ENCODE data around the gene NTRK3.

NTRK3 gene

DNA sequence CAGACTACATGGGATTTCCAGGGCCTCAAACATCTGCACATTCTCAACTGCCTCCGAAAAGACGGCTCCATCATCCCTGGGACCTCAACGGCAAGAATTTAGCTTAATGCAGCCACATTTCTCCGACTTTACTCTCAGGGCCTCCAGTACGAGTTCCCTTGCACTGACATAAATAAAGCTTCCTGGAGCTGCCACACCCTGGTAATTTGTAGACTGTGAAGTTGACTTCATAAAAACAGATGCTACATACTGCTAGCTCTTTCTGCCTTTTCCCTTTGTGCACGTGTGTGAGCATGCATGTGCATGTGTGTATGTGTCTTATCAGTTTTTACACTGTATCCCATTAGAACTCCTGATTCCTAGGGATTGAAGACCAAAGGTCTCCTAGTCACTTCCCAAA is 122.7 kb downstream of the NTRK3 start:
- no peaks in the 10 kb centered on the region for H3K36me3 ChIP-seq (ENCODE audit: insufficient read depth, low read length)
- no peak overlapping the region for H3K9ac ChIP-seq (ENCODE audit: low read depth, low read length)
- H3K9me3 ChIP-seq (replicated peaks; ENCODE audit: low read length): peaks cover 3% of the 10 kb centered on the region
- H3K4me1 ChIP-seq (ENCODE audit: control insufficient read depth, insufficient read depth, low read length): no peaks in the 10 kb centered on the region
- no peak overlapping the region for H3K4me2 ChIP-seq (ENCODE audit: low read length)
- H3K4me3 ChIP-seq (ENCODE audit: low read length): no peak overlapping the region
- no peaks in the 10 kb centered on the region for H3K27me3 ChIP-seq (ENCODE audit: control insufficient read depth, insufficient read depth, low read length)

DNA sequence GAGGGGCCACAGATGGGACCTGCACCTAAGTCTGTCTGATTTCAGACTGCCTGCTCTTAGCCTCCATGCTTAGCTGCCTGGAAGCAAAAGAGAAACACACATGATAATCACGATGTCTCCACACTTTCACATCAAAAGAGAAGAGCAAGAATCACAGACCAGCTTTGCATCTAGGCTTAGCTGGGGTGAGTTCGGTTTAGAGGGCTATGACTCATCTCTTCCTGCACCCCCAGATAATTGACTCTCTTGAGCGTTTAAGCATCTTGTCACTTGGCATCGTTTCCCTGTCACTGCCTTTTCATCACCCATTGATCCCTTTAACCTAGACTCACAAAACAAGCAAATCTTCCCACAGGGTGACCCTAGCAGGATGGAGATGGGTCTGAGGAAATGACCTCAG is 124.0 kb downstream of the NTRK3 start:
- no peaks in the 10 kb centered on the region for H3K36me3 ChIP-seq (ENCODE audit: insufficient read depth, low read length)
- H3K27me3 ChIP-seq (ENCODE audit: control insufficient read depth, insufficient read depth, low read length): no peaks in the 10 kb centered on the region
- peaks cover 3% of the 10 kb centered on the region for H3K9me3 ChIP-seq (replicated peaks; ENCODE audit: low read length)
- no peak overlapping the region for H3K9ac ChIP-seq (ENCODE audit: low read depth, low read length)
- no peak overlapping the region for H3K4me2 ChIP-seq (ENCODE audit: low read length)
- no peak overlapping the region for H3K4me3 ChIP-seq (ENCODE audit: low read length)
- peaks cover 6% of the 10 kb centered on the region for H3K4me1 ChIP-seq (ENCODE audit: control insufficient read depth, insufficient read depth, low read length)

- H3K9me3 ChIP-seq (replicated peaks; ENCODE audit: low read length): peaks cover 3% of the 10 kb centered on the region
- no peaks in the 10 kb centered on the region for H3K27me3 ChIP-seq (ENCODE audit: control insufficient read depth, insufficient read depth, low read length)
- H3K36me3 ChIP-seq (ENCODE audit: insufficient read depth, low read length): no peaks in the 10 kb centered on the region
- peaks cover 10% of the 10 kb centered on the region for H3K4me1 ChIP-seq (ENCODE audit: control insufficient read depth, insufficient read depth, low read length)
- H3K4me2 ChIP-seq (ENCODE audit: low read length): no peak overlapping the region
- H3K9ac ChIP-seq (ENCODE audit: low read depth, low read length): no peak overlapping the region
- no peak overlapping the region for H3K4me3 ChIP-seq (ENCODE audit: low read length)
Observed at GRCh38 chr15:88131937-88132336, 124.6 kb downstream of the NTRK3 start.

DNA sequence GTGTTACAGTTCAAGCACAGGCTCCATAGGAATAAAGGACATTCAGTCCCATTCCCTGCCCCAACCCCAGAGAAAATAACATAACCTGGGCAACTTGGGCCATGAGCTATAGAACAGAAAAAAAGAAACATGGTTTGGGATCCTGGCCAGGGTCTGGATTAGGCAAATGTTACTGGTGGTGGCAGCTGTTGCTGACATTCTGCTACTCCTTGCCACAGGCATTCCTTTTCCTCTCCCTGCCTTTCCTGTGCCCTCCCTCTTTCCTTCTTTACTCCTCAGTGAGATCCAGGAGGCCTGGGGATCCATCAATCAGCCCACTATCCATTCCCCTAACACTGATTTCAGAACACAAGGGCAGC is 129.1 kb downstream of the NTRK3 start:
- H3K36me3 ChIP-seq (ENCODE audit: insufficient read depth, low read length): no peaks in the 10 kb centered on the region
- no peaks in the 10 kb centered on the region for H3K9me3 ChIP-seq (replicated peaks; ENCODE audit: low read length)
- no peaks in the 10 kb centered on the region for H3K27me3 ChIP-seq (ENCODE audit: control insufficient read depth, insufficient read depth, low read length)
- H3K4me1 ChIP-seq (ENCODE audit: control insufficient read depth, insufficient read depth, low read length): peaks cover 23% of the 10 kb centered on the region
- H3K9ac ChIP-seq (ENCODE audit: low read depth, low read length): no peak overlapping the region
- H3K4me3 ChIP-seq (ENCODE audit: low read length): peak overlapping the region; percentile 36
- H3K4me2 ChIP-seq (ENCODE audit: low read length): peak overlapping the region; percentile 56

GRCh38 chr15:88126695-88127431 is 129.7 kb downstream of the NTRK3 start:
- H3K36me3 ChIP-seq (ENCODE audit: insufficient read depth, low read length): no peaks in the 10 kb centered on the region
- no peak overlapping the region for H3K9ac ChIP-seq (ENCODE audit: low read depth, low read length)
- H3K9me3 ChIP-seq (replicated peaks; ENCODE audit: low read length): no peaks in the 10 kb centered on the region
- peak overlapping the region; percentile 56 for H3K4me2 ChIP-seq (ENCODE audit: low read length)
- H3K4me1 ChIP-seq (ENCODE audit: control insufficient read depth, insufficient read depth, low read length): peaks cover 23% of the 10 kb centered on the region
- H3K27me3 ChIP-seq (ENCODE audit: control insufficient read depth, insufficient read depth, low read length): no peaks in the 10 kb centered on the region
- H3K4me3 ChIP-seq (ENCODE audit: low read length): peak overlapping the region; percentile 36

DNA sequence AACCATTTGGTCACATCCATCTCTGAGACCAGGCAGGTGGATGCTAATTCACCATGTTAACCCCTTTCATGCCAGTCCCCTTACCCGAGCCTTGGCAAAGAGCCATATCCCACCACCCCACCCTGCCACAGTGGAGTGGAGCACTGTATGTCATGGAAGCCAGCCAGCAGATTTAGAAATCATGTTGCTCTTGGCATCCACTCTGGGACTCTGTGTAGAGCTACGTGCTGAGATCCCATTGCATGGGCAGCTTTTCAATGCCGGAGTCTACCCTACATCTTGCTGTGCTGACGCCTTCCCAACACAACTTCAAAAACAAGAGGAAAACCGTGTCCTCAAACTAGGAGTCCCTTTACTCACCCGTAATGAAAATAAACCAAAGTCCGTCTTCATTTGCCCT is 131.0 kb downstream of the NTRK3 start:
- Histone ChIP-seq H3K27me3 (ENCODE audit: control insufficient read depth, insufficient read depth, low read length) (no peaks in the 10 kb centered on the region), H3K4me3 (ENCODE audit: low read length) (no peak overlapping the region), H3K4me2 (ENCODE audit: low read length) (no peak overlapping the region), H3K9ac (ENCODE audit: low read depth, low read length) (no peak overlapping the region), H3K36me3 (ENCODE audit: insufficient read depth, low read length) (no peaks in the 10 kb centered on the region), H3K4me1 (ENCODE audit: control insufficient read depth, insufficient read depth, low read length) (peaks cover 23% of the 10 kb centered on the region), H3K9me3 (replicated peaks; ENCODE audit: low read length) (no peaks in the 10 kb centered on the region)

GRCh38 chr15:88124199-88124598 is 132.3 kb downstream of the NTRK3 start:
- H3K4me2 ChIP-seq (ENCODE audit: low read length): no peak overlapping the region
- H3K4me1 ChIP-seq (ENCODE audit: control insufficient read depth, insufficient read depth, low read length): peaks cover 23% of the 10 kb centered on the region
- H3K4me3 ChIP-seq (ENCODE audit: low read length): no peak overlapping the region
- no peaks in the 10 kb centered on the region for H3K9me3 ChIP-seq (replicated peaks; ENCODE audit: low read length)
- H3K27me3 ChIP-seq (ENCODE audit: control insufficient read depth, insufficient read depth, low read length): no peaks in the 10 kb centered on the region
- H3K36me3 ChIP-seq (ENCODE audit: insufficient read depth, low read length): no peaks in the 10 kb centered on the region
- H3K9ac ChIP-seq (ENCODE audit: low read depth, low read length): no peak overlapping the region

DNA sequence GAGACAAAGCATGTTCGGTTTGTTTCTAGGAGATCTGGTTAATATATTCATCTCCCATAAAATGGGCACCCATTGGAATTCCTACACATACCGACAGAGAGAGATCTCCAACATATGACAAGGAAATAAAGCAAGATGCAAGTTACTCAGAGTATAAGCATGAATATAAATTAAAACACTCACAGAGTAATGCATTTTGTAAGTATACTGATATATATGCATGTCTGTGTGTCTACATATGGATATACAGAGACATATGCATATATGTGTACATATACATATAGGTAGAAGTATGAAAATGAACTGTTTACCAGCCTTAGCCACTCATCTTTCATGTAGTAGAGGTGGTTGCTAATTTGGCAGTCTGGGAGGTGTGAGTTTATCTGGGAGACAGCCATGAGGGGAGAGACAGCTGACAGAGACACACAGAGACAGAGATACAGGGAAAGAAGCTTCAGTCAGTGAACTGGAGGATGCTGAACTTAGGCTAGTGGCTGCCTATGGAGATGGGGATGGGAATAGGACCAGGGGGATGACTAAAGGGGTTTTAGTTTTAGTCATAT is 134.5 kb downstream of the NTRK3 start:
- H3K9me3 ChIP-seq (replicated peaks; ENCODE audit: low read length): no peaks in the 10 kb centered on the region
- no peak overlapping the region for H3K9ac ChIP-seq (ENCODE audit: low read depth, low read length)
- H3K36me3 ChIP-seq (ENCODE audit: insufficient read depth, low read length): no peaks in the 10 kb centered on the region
- no peak overlapping the region for H3K4me2 ChIP-seq (ENCODE audit: low read length)
- H3K4me1 ChIP-seq (ENCODE audit: control insufficient read depth, insufficient read depth, low read length): peaks cover 14% of the 10 kb centered on the region
- H3K27me3 ChIP-seq (ENCODE audit: control insufficient read depth, insufficient read depth, low read length): no peaks in the 10 kb centered on the region
- H3K4me3 ChIP-seq (ENCODE audit: low read length): no peak overlapping the region

- Histone ChIP-seq H3K4me2 (ENCODE audit: low read length) (no peak overlapping the region), H3K4me1 (ENCODE audit: control insufficient read depth, insufficient read depth, low read length) (peaks cover 4% of the 10 kb centered on the region)
Observed at GRCh38 chr15:88120026-88120425, 136.5 kb downstream of the NTRK3 start.

DNA sequence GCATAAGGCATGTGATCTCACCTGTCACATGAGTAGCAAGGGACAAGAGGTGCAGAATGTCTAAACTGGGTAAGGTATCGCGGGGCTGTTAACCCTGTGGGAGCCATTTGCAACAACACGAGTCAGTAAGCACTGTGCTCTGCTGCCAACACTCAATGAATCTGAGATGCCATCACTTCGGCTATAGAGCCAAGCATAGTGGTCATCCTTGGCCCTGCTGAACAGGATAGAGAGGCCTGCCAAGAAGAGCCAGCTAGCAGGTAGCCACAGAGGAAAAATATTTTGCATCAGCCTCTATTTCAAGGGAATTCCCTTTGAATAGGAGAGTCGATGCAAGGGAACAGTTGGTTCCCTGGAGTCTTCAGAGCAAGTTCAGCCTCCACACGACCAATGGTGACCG is 137.8 kb downstream of the NTRK3 start:
- Histone ChIP-seq H3K27me3 (ENCODE audit: control insufficient read depth, insufficient read depth, low read length) (no peaks in the 10 kb centered on the region), H3K4me1 (ENCODE audit: control insufficient read depth, insufficient read depth, low read length) (peaks cover 6% of the 10 kb centered on the region)

More at GRCh38 chr15:88120026-88120425, 136.5 kb downstream of the NTRK3 start:
- no peaks in the 10 kb centered on the region for H3K27me3 ChIP-seq (ENCODE audit: control insufficient read depth, insufficient read depth, low read length)
- no peak overlapping the region for H3K4me3 ChIP-seq (ENCODE audit: low read length)
- no peaks in the 10 kb centered on the region for H3K36me3 ChIP-seq (ENCODE audit: insufficient read depth, low read length)
- H3K9me3 ChIP-seq (replicated peaks; ENCODE audit: low read length): no peaks in the 10 kb centered on the region
- H3K9ac ChIP-seq (ENCODE audit: low read depth, low read length): no peak overlapping the region

GRCh38 chr15:88118035-88118434 is 138.5 kb downstream of the NTRK3 start:
- Histone ChIP-seq H3K9ac (ENCODE audit: low read depth, low read length) (no peak overlapping the region), H3K4me2 (ENCODE audit: low read length) (no peak overlapping the region), H3K36me3 (ENCODE audit: insufficient read depth, low read length) (no peaks in the 10 kb centered on the region), H3K27me3 (ENCODE audit: control insufficient read depth, insufficient read depth, low read length) (no peaks in the 10 kb centered on the region), H3K4me3 (ENCODE audit: low read length) (no peak overlapping the region), H3K9me3 (replicated peaks; ENCODE audit: low read length) (no peaks in the 10 kb centered on the region), H3K4me1 (ENCODE audit: control insufficient read depth, insufficient read depth, low read length) (peaks cover 8% of the 10 kb centered on the region)

More for the DNA sequence above, 137.8 kb downstream of the NTRK3 start:
- H3K9ac ChIP-seq (ENCODE audit: low read depth, low read length): no peak overlapping the region
- no peak overlapping the region for H3K4me2 ChIP-seq (ENCODE audit: low read length)
- H3K36me3 ChIP-seq (ENCODE audit: insufficient read depth, low read length): no peaks in the 10 kb centered on the region
- H3K4me3 ChIP-seq (ENCODE audit: low read length): no peak overlapping the region
- H3K9me3 ChIP-seq (replicated peaks; ENCODE audit: low read length): no peaks in the 10 kb centered on the region

Measured in skeletal muscle satellite cell (primary cell).